WTC11 (cell line): ENCODE data around the gene KCNH3. TPM values are rescaled to one million over a fixed set of nuclear protein-coding genes. Genes with fewer than 3 reads are reported as not detected.

Source experiments
- CREB1 ChIP-seq: sonication (generic); formaldehyde crosslinking; IDR thresholded peaks from 2 replicates; pipeline ENCODE4 v1.8.0; 2023; ENCODE audit warnings: mild to moderate bottlenecking, missing genetic modification reagents
- CREM ChIP-seq: sonication (generic); formaldehyde crosslinking; IDR thresholded peaks from 2 replicates; pipeline ENCODE4 v1.8.1; 2022; ENCODE audit warnings: mild to moderate bottlenecking, missing genetic modification reagents, moderate library complexity
- ETV6 ChIP-seq: sonication (generic); formaldehyde crosslinking; IDR thresholded peaks from 2 replicates; pipeline ENCODE4 v1.8.1; 2022; ENCODE audit warnings: mild to moderate bottlenecking, missing genetic modification reagents
- FOXK1 ChIP-seq: sonication (generic); formaldehyde crosslinking; IDR thresholded peaks from 2 replicates; pipeline ENCODE4 v1.8.0; 2022; ENCODE audit warnings: mild to moderate bottlenecking, moderate library complexity, missing genetic modification reagents
- FOXP1 ChIP-seq: sonication (generic); formaldehyde crosslinking; IDR thresholded peaks from 2 replicates; pipeline ENCODE4 v1.8.0; 2022; ENCODE audit warnings: missing genetic modification reagents, mild to moderate bottlenecking, moderate library complexity, borderline replicate concordance
- GRHL2 ChIP-seq: fragments of 250-450 bp; sonication (Bioruptor Pico); IDR thresholded peaks from 2 replicates; pipeline ENCODE4 v1.8.0; 2022; ENCODE audit warnings: mild to moderate bottlenecking, moderate library complexity; ENCODE audit not compliant: insufficient replicate concordance, severe bottlenecking
- HMGA2 ChIP-seq: fragments of 250-450 bp; sonication (Bioruptor Pico); IDR thresholded peaks from 2 replicates; pipeline ENCODE4 v1.4.0; 2021; ENCODE audit warnings: mild to moderate bottlenecking, moderate library complexity
- SP1 ChIP-seq: sonication (generic); formaldehyde crosslinking; conservative IDR thresholded peaks from 2 replicates; pipeline ENCODE4 v1.8.1; 2022; ENCODE audit warnings: missing genetic modification reagents
- TEAD1 ChIP-seq: sonication (generic); formaldehyde crosslinking; IDR thresholded peaks from 2 replicates; pipeline ENCODE4 v1.8.0; 2022; ENCODE audit warnings: mild to moderate bottlenecking, missing genetic modification reagents
- ZBTB43 ChIP-seq: sonication (generic); formaldehyde crosslinking; IDR thresholded peaks from 2 replicates; pipeline ENCODE4 v1.8.1; 2023; ENCODE audit warnings: mild to moderate bottlenecking, missing genetic modification reagents
- ZNF396 ChIP-seq: fragments of 250-450 bp; sonication (Bioruptor Pico); IDR thresholded peaks from 2 replicates; pipeline ENCODE4 v1.8.0; 2021; ENCODE audit warnings: mild to moderate bottlenecking, moderate library complexity, borderline replicate concordance
- ZNF423 ChIP-seq: fragments of 250-450 bp; sonication (Bioruptor Pico); IDR thresholded peaks from 2 replicates; pipeline ENCODE4 v2.1.2; 2022; ENCODE audit warnings: mild to moderate bottlenecking, moderate library complexity
- total RNA-seq: library from RNA; stranded (reverse); gene quantifications from 3 replicates; pipeline ENCODE4 v1.2.3, GENCODE V29; 2021
- TF ChIP-seq, protein P1 (sequence below): sonication (generic); formaldehyde crosslinking; IDR thresholded peaks from 2 replicates; pipeline ENCODE4 v1.8.1; 2022; ENCODE audit warnings: low read depth, missing genetic modification reagents, borderline replicate concordance
- TF ChIP-seq, protein P2 (sequence below): sonication (generic); formaldehyde crosslinking; IDR thresholded peaks from 2 replicates; pipeline ENCODE4 v1.8.0; 2022; ENCODE audit warnings: mild to moderate bottlenecking, missing genetic modification reagents
- TF ChIP-seq, protein P3 (sequence below): sonication (generic); formaldehyde crosslinking; IDR thresholded peaks from 2 replicates; pipeline ENCODE4 v1.8.0; 2023; ENCODE audit warnings: missing genetic modification reagents, mild to moderate bottlenecking, borderline replicate concordance
- TF ChIP-seq, protein P4 (sequence below): sonication (generic); formaldehyde crosslinking; IDR thresholded peaks from 2 replicates; pipeline ENCODE4 v1.8.0; 2023; ENCODE audit warnings: missing genetic modification reagents
- TF ChIP-seq, protein P5 (sequence below): sonication (generic); formaldehyde crosslinking; conservative IDR thresholded peaks from 2 replicates; pipeline ENCODE4 v1.8.1; 2023; ENCODE audit warnings: mild to moderate bottlenecking, low read depth, missing genetic modification reagents, moderate library complexity
- TF ChIP-seq, protein P6 (sequence below): sonication (generic); formaldehyde crosslinking; IDR thresholded peaks from 2 replicates; pipeline ENCODE4 v1.8.1; 2023; ENCODE audit warnings: mild to moderate bottlenecking, missing genetic modification reagents, moderate library complexity

KCNH3 gene
- total RNA-seq, 1 experiment from 2014 or later, result 0.44 TPM

DNA sequence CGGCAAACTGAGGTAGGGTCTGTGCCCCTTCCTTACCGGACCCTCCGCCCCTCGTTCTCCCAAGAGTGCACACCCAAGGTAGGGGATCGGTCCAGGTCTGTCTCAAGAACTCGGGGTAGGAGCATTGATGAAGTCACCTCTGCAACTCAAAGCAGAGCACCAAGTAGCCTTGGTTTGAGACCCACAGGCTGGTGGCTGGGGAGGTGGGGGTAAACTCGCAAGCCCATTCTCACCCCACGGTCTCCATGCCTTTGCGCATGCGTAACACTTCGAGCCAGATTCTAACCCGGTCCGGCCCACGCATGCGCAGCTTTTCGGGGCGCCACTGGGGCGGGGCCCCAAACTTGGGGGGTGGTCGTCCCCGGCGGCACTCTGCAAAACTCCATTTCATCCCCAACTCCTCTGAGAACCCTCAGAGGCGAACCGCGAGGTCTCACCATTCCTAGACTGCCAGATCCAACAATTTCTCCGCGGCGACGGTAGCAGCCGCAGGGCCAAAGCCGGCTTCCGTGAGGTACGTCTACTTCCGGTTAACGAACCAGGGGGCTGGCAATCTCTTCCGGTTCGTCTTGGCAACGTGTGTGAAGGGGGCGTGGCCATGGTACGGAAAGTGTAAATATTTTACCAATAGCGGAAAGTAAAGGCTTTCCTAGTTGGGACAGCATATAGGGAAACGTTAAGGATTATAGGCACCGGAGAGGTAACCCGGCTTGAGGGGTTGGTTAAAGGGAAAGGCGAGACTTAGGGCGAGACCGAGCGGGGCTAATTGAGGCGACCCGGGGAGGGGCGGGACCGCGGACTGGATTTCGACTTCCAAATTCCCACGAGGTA is 29.0 kb downstream of the KCNH3 start, which contains the start of gene MCRS1 (continued):
- TF ChIP-seq, protein P1, sequence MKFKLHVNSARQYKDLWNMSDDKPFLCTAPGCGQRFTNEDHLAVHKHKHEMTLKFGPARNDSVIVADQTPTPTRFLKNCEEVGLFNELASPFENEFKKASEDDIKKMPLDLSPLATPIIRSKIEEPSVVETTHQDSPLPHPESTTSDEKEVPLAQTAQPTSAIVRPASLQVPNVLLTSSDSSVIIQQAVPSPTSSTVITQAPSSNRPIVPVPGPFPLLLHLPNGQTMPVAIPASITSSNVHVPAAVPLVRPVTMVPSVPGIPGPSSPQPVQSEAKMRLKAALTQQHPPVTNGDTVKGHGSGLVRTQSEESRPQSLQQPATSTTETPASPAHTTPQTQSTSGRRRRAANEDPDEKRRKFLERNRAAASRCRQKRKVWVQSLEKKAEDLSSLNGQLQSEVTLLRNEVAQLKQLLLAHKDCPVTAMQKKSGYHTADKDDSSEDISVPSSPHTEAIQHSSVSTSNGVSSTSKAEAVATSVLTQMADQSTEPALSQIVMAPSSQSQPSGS, result no peak
- TF ChIP-seq, protein P2, sequence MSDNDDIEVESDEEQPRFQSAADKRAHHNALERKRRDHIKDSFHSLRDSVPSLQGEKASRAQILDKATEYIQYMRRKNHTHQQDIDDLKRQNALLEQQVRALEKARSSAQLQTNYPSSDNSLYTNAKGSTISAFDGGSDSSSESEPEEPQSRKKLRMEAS (CRISPR knock-in tag), result peak; percentile 79
- TF ChIP-seq TEAD1 (CRISPR knock-in tag) (peak; percentile 18; the same call in 1 of the 2 replicates), ETV6 (CRISPR knock-in tag) (peak; percentile 90), SP1 (CRISPR knock-in tag) (peak; percentile 93), ZBTB43 (no peak), CREB1 (CRISPR knock-in tag) (no peak), FOXK1 (CRISPR knock-in tag) (peak; percentile 81), ZNF423 (CRISPR knock-in tag) (no peak), HMGA2 (CRISPR knock-in tag) (no peak), ZNF396 (no peak), GRHL2 (no peak), FOXP1 (0 out of 2 replicates have a peak, but pooled peaks have one; percentile 27), CREM (CRISPR knock-in tag) (peak; percentile 81)
- TF ChIP-seq, protein P3, sequence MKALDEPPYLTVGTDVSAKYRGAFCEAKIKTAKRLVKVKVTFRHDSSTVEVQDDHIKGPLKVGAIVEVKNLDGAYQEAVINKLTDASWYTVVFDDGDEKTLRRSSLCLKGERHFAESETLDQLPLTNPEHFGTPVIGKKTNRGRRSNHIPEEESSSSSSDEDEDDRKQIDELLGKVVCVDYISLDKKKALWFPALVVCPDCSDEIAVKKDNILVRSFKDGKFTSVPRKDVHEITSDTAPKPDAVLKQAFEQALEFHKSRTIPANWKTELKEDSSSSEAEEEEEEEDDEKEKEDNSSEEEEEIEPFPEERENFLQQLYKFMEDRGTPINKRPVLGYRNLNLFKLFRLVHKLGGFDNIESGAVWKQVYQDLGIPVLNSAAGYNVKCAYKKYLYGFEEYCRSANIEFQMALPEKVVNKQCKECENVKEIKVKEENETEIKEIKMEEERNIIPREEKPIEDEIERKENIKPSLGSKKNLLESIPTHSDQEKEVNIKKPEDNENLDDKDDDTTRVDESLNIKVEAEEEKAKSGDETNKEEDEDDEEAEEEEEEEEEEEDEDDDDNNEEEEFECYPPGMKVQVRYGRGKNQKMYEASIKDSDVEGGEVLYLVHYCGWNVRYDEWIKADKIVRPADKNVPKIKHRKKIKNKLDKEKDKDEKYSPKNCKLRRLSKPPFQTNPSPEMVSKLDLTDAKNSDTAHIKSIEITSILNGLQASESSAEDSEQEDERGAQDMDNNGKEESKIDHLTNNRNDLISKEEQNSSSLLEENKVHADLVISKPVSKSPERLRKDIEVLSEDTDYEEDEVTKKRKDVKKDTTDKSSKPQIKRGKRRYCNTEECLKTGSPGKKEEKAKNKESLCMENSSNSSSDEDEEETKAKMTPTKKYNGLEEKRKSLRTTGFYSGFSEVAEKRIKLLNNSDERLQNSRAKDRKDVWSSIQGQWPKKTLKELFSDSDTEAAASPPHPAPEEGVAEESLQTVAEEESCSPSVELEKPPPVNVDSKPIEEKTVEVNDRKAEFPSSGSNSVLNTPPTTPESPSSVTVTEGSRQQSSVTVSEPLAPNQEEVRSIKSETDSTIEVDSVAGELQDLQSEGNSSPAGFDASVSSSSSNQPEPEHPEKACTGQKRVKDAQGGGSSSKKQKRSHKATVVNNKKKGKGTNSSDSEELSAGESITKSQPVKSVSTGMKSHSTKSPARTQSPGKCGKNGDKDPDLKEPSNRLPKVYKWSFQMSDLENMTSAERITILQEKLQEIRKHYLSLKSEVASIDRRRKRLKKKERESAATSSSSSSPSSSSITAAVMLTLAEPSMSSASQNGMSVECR (CRISPR knock-in tag), result no peak; the same call in 1 of the 2 replicates
- TF ChIP-seq, protein P4, sequence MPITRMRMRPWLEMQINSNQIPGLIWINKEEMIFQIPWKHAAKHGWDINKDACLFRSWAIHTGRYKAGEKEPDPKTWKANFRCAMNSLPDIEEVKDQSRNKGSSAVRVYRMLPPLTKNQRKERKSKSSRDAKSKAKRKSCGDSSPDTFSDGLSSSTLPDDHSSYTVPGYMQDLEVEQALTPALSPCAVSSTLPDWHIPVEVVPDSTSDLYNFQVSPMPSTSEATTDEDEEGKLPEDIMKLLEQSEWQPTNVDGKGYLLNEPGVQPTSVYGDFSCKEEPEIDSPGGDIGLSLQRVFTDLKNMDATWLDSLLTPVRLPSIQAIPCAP (CRISPR knock-in tag), result no peak
- TF ChIP-seq, protein P5, sequence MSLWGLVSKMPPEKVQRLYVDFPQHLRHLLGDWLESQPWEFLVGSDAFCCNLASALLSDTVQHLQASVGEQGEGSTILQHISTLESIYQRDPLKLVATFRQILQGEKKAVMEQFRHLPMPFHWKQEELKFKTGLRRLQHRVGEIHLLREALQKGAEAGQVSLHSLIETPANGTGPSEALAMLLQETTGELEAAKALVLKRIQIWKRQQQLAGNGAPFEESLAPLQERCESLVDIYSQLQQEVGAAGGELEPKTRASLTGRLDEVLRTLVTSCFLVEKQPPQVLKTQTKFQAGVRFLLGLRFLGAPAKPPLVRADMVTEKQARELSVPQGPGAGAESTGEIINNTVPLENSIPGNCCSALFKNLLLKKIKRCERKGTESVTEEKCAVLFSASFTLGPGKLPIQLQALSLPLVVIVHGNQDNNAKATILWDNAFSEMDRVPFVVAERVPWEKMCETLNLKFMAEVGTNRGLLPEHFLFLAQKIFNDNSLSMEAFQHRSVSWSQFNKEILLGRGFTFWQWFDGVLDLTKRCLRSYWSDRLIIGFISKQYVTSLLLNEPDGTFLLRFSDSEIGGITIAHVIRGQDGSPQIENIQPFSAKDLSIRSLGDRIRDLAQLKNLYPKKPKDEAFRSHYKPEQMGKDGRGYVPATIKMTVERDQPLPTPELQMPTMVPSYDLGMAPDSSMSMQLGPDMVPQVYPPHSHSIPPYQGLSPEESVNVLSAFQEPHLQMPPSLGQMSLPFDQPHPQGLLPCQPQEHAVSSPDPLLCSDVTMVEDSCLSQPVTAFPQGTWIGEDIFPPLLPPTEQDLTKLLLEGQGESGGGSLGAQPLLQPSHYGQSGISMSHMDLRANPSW, result no peak
- TF ChIP-seq, protein P6, sequence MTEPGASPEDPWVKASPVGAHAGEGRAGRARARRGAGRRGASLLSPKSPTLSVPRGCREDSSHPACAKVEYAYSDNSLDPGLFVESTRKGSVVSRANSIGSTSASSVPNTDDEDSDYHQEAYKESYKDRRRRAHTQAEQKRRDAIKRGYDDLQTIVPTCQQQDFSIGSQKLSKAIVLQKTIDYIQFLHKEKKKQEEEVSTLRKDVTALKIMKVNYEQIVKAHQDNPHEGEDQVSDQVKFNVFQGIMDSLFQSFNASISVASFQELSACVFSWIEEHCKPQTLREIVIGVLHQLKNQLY (CRISPR knock-in tag), result no peak
